DLD1 (cell line): Measurements from ENCODE around the gene CCDC102A.

Experiments used
- in situ Hi-C: cut with HindIII; loops from 2 replicates; pipeline ENCODE4 v1.10.0; 2017; ENCODE audit warnings: low sequenced_read_pairs

The CCDC102A gene

GRCh38 chr16:57462978-57463362 lies 73.4 kb downstream of the CCDC102A start:
- in situ Hi-C loops, result no loop called here

DNA sequence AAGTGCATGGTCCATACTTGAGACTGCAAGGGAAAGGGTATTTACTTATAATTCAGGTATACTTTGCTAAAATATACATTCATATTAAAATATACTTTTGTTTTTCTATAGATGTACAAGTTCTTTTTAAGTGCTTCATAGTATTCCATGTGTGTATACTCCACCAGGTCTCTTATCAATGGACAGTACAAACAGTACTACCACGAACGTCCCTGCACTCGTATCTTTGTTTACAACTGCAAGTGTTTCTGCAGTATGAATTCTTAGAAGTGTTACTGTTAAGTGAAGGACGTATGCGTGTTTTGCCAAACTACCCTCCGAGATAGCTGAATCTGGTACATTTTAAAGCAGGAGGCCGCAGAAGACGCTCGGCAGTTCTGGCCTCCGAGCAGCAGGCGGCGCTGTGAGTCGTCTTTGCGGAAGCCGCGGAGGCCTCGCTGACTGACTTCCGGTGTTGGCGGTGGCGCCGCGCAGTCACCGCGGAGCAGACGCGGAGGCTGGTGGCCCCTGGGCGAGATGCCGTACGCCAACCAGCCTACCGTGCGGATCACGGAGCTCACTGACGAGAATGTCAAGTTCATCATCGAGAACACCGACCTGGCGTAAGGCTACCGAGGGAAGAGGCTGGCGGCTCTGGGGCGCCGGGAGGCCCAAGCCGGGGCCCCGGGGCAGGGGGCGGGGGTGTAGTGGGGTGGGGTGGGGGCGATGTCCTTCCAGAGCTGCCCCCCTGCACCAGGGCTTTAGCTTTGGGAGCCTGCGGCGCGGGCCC lies 74.0 kb downstream of the CCDC102A start, which contains the start of gene POLR2C:
POLR2C (plus strand) TSS at position 471 of the 769 bp plus-strand sequence; CDS start at position 517, 46 bp downstream.
- in situ Hi-C loops, result no loop called here
